ENCODE data around the gene AKT3.

DNA sequence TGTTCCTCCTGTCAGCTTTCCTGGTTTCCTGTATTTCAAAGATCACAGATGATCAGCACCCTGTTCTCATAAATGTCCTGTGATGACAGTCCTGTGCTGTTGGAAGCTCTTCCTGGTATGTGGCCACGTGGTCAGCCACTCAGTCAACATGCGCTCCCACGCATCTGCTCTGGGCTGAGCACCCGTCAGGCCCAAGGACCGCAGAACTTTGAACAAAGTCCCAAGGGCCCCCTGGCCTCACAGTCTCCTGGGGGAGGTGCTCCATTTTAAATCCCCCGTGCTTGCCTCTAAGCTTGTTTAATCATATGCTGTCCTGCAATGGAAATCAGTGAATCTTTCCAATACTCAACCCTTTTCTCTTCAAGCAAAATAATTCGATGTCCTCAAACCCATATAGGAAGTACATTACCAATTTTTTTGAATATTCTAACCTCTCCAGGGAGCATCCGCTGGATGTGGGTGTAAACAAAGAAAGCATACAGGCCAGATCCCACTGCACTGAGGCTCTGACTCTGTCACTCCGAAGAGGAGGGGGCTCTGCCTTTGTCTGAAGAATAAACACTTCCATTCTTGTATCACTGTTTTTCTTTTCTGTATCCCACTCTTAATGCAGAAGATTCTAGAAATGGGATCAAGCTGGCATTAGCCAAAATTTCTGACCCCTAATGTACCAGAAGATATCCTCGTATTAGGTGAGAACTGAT is 343.9 kb downstream of the AKT3 start:
- TF ChIP-seq, protein P1, sequence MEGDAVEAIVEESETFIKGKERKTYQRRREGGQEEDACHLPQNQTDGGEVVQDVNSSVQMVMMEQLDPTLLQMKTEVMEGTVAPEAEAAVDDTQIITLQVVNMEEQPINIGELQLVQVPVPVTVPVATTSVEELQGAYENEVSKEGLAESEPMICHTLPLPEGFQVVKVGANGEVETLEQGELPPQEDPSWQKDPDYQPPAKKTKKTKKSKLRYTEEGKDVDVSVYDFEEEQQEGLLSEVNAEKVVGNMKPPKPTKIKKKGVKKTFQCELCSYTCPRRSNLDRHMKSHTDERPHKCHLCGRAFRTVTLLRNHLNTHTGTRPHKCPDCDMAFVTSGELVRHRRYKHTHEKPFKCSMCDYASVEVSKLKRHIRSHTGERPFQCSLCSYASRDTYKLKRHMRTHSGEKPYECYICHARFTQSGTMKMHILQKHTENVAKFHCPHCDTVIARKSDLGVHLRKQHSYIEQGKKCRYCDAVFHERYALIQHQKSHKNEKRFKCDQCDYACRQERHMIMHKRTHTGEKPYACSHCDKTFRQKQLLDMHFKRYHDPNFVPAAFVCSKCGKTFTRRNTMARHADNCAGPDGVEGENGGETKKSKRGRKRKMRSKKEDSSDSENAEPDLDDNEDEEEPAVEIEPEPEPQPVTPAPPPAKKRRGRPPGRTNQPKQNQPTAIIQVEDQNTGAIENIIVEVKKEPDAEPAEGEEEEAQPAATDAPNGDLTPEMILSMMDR (IDR thresholded peaks at IDR 0.05 in 4 of 5, conservative IDR thresholded peaks at IDR 0.05 in 1 of 5) = no peak
- no peak for TF ChIP-seq POLR2A (IDR thresholded peaks at IDR 0.05)

Data from gastrocnemius medialis (tissue), 4 donors.